DMS114 treated with DMSO at 0.1 percent for 48 hours (cell line): ENCODE data around the gene KIF18B.

Source experiments
- DNase-seq: peaks from one replicate; lab custom pipeline; 2025; ENCODE audit not compliant: unreplicated experiment; lab: John Stamatoyannopoulos, UW

Gene KIF18B

GRCh38 chr17:44884941-44885340, 62.6 kb downstream of the KIF18B start:
- DNase-seq, result no peak

- no peak for DNase-seq
Observed at GRCh38 chr17:44881145-44881544, 66.4 kb downstream of the KIF18B start.

- no peak for DNase-seq
Observed at GRCh38 chr17:44880062-44880461, 67.5 kb downstream of the KIF18B start.

GRCh38 chr17:44879376-44879775, 68.2 kb downstream of the KIF18B start:
- no peak for DNase-seq

GRCh38 chr17:44878627-44879221, 68.8 kb downstream of the KIF18B start:
- peak; percentile 21 for DNase-seq

GRCh38 chr17:44877121-44877520, 70.5 kb downstream of the KIF18B start:
- DNase-seq, result no peak

- DNase-seq, result no peak
Observed at GRCh38 chr17:44875761-44876160, 71.8 kb downstream of the KIF18B start.
